CD4-positive, alpha-beta T cell treated with Interferon alpha-2 for 1 hour (primary cell): ENCODE measurements around the gene DDX10.

Source experiments
- DNase-seq, 2 donors: peaks; one replicate each; pipeline ENCODE4 v3.0.0-alpha.2; 2020 to 2022

The DDX10 gene

GRCh38 chr11:108914981-108915380 lies 250.1 kb downstream of the DDX10 start:
- no peak for DNase-seq

GRCh38 chr11:108915666-108916065 lies 250.8 kb downstream of the DDX10 start:
- DNase-seq = no peak

GRCh38 chr11:108916290-108916689 lies 251.4 kb downstream of the DDX10 start:
- DNase-seq = no peak

- DNase-seq = no peak
Observed at GRCh38 chr11:108916935-108917334, 252.1 kb downstream of the DDX10 start.

- DNase-seq = no peak
Observed at GRCh38 chr11:108921211-108921610, 256.3 kb downstream of the DDX10 start.

GRCh38 chr11:108922241-108922640 lies 257.4 kb downstream of the DDX10 start:
- no peak for DNase-seq

GRCh38 chr11:108923413-108923812 lies 258.5 kb downstream of the DDX10 start:
- no peak for DNase-seq

- DNase-seq = no peak
Observed at GRCh38 chr11:108926171-108926840, 261.4 kb downstream of the DDX10 start.

GRCh38 chr11:108926841-108927577 lies 262.1 kb downstream of the DDX10 start:
- DNase-seq = no peak

- no peak for DNase-seq
Observed at GRCh38 chr11:108927791-108928545, 263.1 kb downstream of the DDX10 start.

GRCh38 chr11:108929241-108929640 lies 264.4 kb downstream of the DDX10 start:
- no peak for DNase-seq

GRCh38 chr11:108931168-108931567 lies 266.3 kb downstream of the DDX10 start:
- no peak for DNase-seq

GRCh38 chr11:108933630-108934029 lies 268.8 kb downstream of the DDX10 start:
- DNase-seq = no peak

- DNase-seq = no peak
Observed at GRCh38 chr11:108934289-108934688, 269.4 kb downstream of the DDX10 start.

GRCh38 chr11:108934696-108935095 lies 269.8 kb downstream of the DDX10 start:
- DNase-seq = no peak

GRCh38 chr11:108937746-108938145 lies 272.9 kb downstream of the DDX10 start:
- DNase-seq = no peak

GRCh38 chr11:108938604-108939003 lies 273.7 kb downstream of the DDX10 start:
- no peak for DNase-seq

- DNase-seq = no peak
Observed at GRCh38 chr11:108939135-108939534, 274.3 kb downstream of the DDX10 start.

- DNase-seq = no peak
Observed at GRCh38 chr11:108943853-108944252, 279.0 kb downstream of the DDX10 start.

- DNase-seq = no peak
Observed at GRCh38 chr11:108944471-108945178, 279.8 kb downstream of the DDX10 start.

GRCh38 chr11:108945341-108945740 lies 280.5 kb downstream of the DDX10 start:
- no peak for DNase-seq

GRCh38 chr11:108947654-108948570 lies 283.0 kb downstream of the DDX10 start:
- peak in 1 of 2 donors; percentile 3 for DNase-seq
